Brain microvascular endothelial cell (primary cell): ENCODE measurements around the gene BICRA.
"Not testable (repeated sequence)": the region's sequence is repeated elsewhere in the genome, so short reads cannot be mapped to it uniquely, and the experiment has no call there.

ENCODE experiments used
- DNase-seq: peaks from one replicate; pipeline ENCODE4 v3.0.0-alpha.2; 2020
- H3K27ac ChIP-seq: fragments of 250-450 bp; sonication (Bioruptor Pico); 2 replicates; pipeline ENCODE4 v1.5.1; 2020; ENCODE audit warnings: mild to moderate bottlenecking, moderate library complexity
- H3K27me3 ChIP-seq: fragments of 250-450 bp; sonication (Bioruptor Pico); replicated peaks from 2 replicates; pipeline ENCODE4 v1.5.1; 2020; ENCODE audit warnings: mild to moderate bottlenecking
- H3K36me3 ChIP-seq: fragments of 250-450 bp; sonication (Bioruptor Pico); replicated peaks from 2 replicates; pipeline ENCODE4 v1.5.1; 2020; ENCODE audit warnings: mild to moderate bottlenecking
- H3K4me3 ChIP-seq: 2 replicates; pipeline ENCODE4 v1.5.1; 2011; ENCODE audit warnings: low read depth, mild to moderate bottlenecking, control low read depth, low read length, moderate library complexity
- in situ Hi-C: cut with HindIII; loops from 2 replicates; pipeline ENCODE4 v1.10.0; 2017; ENCODE audit warnings: low sequenced_read_pairs, low pct_ligation_motif_present
- TF ChIP-seq, protein P1 (sequence below): IDR thresholded peaks from 2 replicates; pipeline ENCODE4 v1.5.1; 2011; ENCODE audit warnings: low read depth, mild to moderate bottlenecking, moderate library complexity, low read length, control low read depth, inconsistent platforms; ENCODE audit errors: missing control alignments

Gene BICRA

GRCh38 chr19:47745010-47745901 lies 136.3 kb downstream of the BICRA start, which contains the start of gene NOP53:
TSS of gene NOP53 (plus strand) at chr19:47745546. CDS start at chr19:47745560, 14 bp downstream.
- peak within 1 kb of the TSS; percentile 85 for H3K4me3 ChIP-seq

DNA sequence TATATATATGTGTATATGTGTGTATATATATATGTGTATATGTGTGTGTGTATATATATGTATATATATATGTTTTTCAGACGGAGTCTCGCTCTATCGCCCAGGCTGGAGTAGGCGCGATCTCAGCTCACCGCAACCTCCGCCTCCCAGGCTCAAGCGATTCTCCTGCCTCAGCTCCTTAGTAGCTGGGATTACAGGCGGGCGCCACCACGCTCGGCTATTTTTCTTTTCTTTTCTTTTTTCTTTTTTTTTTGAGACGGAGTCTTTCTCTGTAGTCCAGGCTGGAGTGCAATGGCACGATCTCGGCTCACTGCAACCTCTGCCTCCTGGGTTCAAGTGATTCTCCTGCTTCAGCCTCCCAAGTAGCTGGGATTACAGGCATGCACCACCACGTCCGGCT lies 137.2 kb downstream of the BICRA start:
- H3K27me3 ChIP-seq, DNase-seq, H3K27ac ChIP-seq, in situ Hi-C loops: not testable (repeated sequence)
- Histone ChIP-seq H3K36me3 (peaks cover 46% of the 10 kb centered on the region), H3K4me3 (peak overlapping the region; percentile 85)

More at GRCh38 chr19:47745010-47745901, 136.3 kb downstream of the BICRA start, which contains the start of gene NOP53:
- DNase-seq = peak; percentile 96
- TF ChIP-seq, protein P1, sequence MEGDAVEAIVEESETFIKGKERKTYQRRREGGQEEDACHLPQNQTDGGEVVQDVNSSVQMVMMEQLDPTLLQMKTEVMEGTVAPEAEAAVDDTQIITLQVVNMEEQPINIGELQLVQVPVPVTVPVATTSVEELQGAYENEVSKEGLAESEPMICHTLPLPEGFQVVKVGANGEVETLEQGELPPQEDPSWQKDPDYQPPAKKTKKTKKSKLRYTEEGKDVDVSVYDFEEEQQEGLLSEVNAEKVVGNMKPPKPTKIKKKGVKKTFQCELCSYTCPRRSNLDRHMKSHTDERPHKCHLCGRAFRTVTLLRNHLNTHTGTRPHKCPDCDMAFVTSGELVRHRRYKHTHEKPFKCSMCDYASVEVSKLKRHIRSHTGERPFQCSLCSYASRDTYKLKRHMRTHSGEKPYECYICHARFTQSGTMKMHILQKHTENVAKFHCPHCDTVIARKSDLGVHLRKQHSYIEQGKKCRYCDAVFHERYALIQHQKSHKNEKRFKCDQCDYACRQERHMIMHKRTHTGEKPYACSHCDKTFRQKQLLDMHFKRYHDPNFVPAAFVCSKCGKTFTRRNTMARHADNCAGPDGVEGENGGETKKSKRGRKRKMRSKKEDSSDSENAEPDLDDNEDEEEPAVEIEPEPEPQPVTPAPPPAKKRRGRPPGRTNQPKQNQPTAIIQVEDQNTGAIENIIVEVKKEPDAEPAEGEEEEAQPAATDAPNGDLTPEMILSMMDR = no peak
- Histone ChIP-seq H3K36me3 (peaks cover 45% of the 10 kb centered on the region), H3K27ac (peak within 1 kb of the TSS; percentile 98), H3K27me3 (no peaks in the 10 kb centered on the region)
- in situ Hi-C loops = no loop called here

DNA sequence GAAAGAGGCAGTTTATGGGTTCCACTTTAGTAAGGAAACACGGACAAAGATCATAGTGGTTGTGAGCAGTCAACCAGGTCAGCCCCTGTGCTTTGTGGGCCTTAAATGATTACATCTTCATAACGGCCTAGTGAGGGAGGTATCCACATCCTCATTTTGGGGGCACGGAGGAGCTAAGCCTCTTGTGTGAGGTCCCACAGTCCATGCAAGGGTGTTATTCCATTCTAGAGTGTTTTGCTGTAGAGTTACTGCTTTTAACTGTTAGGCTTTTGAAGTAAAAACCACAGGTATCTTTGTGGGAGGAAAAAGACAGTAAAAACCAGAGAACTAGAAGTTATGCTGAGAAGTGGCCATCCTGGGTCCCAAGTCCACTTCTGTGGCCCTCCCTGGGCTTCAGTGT lies 140.4 kb downstream of the BICRA start:
- Histone ChIP-seq H3K27me3 (no peaks in the 10 kb centered on the region), H3K36me3 (peaks cover 64% of the 10 kb centered on the region), H3K27ac (no peak overlapping the region), H3K4me3 (no peak overlapping the region)
- in situ Hi-C loops = no loop called here
- TF ChIP-seq, protein P1 = no peak
- no peak for DNase-seq

GRCh38 chr19:47750752-47751151 lies 141.8 kb downstream of the BICRA start:
- no peak for DNase-seq
- TF ChIP-seq, protein P1 = no peak
- Histone ChIP-seq H3K27ac (no peak overlapping the region), H3K4me3 (no peak overlapping the region), H3K36me3 (peaks cover 77% of the 10 kb centered on the region), H3K27me3 (no peaks in the 10 kb centered on the region)
- in situ Hi-C loops = no loop called here

GRCh38 chr19:47752440-47753211 lies 143.7 kb downstream of the BICRA start:
- Histone ChIP-seq H3K4me3 (no peak overlapping the region), H3K36me3 (peaks cover 90% of the 10 kb centered on the region), H3K27me3 (no peaks in the 10 kb centered on the region), H3K27ac (no peak overlapping the region)
- no peak for DNase-seq
- in situ Hi-C loops = no loop called here
- TF ChIP-seq, protein P1 = no peak
